T-cell (primary cell): Measurements from ENCODE around the gene NDP. TPM values are rescaled to one million over a fixed set of nuclear protein-coding genes. Genes with fewer than 3 reads are reported as not detected.
A peak's percentile ranks its signal among the peaks of the same experiment; 100 is the strongest.

Experiments
- ATAC-seq, 4 experiments: fragments of 200-7000 bp in 3 of 4; fragments of 150-1000 bp in 1 of 4; cut with Tn5 transposase; replicated peaks in 1 of 4; 1 replicate in 3 of 4; 2 replicates in 1 of 4; pipeline ENCODE4 v1.10.0; 2021; ENCODE audit warnings: moderate library complexity in 3 of 4, mild to moderate bottlenecking in 2 of 4, moderate number of reproducible peaks in 1 of 4
- CTCF ChIA-PET, 2 donors: fragments of 300-600 bp; sonication (Branson Sonifier 250); formaldehyde crosslinking; loops; one replicate each; lab custom pipeline; 2022; ENCODE audit warnings: antibody characterized with exemption in 2 of 2; lab: Charles Lee
- POLR2A ChIA-PET, 2 donors: fragments of 300-600 bp; sonication (Branson Sonifier 250); formaldehyde crosslinking; loops; one replicate each; lab custom pipeline; 2022; ENCODE audit warnings: antibody characterized with exemption in 2 of 2; lab: Charles Lee
- DNase-seq, 35 experiments: peaks; one replicate each; pipeline versions ENCODE4 v3.0.0 to v3.0.0-alpha.2; 2013 to 2023
- H3K27ac ChIP-seq: one replicate; pipeline ENCODE4 v1.5.1; 2013; ENCODE audit warnings: low read length
- H3K27me3 ChIP-seq, 2 experiments: replicated peaks in 1 of 2; 1 replicate in 1 of 2; 2 replicates in 1 of 2; pipeline versions ENCODE4 v1.6.1 to v1.7.0; 2013; ENCODE audit warnings: low read length in 1 of 2, mixed read lengths in 1 of 2; ENCODE audit not compliant: control insufficient read depth in 2 of 2, insufficient read depth in 2 of 2; ENCODE audit errors: extremely low read depth in 1 of 2
- H3K36me3 ChIP-seq, 2 donors: 1 replicate in 1 of 2; 2 replicates in 1 of 2; pipeline versions ENCODE4 v1.6.1 to v1.7.0; 2013; ENCODE audit warnings: low read length in 1 of 2; ENCODE audit not compliant: control insufficient read depth in 2 of 2, insufficient read depth in 1 of 2; ENCODE audit errors: extremely low read depth in 1 of 2
- H3K4me1 ChIP-seq, 2 experiments: 1 replicate in 1 of 2; 2 replicates in 1 of 2; pipeline versions ENCODE4 v1.6.1 to v1.7.0; 2013; ENCODE audit warnings: low read length in 2 of 2, mixed read lengths in 1 of 2; ENCODE audit not compliant: insufficient read depth in 2 of 2, control insufficient read depth in 1 of 2; ENCODE audit errors: extremely low read depth in 1 of 2
- H3K4me3 ChIP-seq, 2 donors: 1 replicate in 1 of 2; 2 replicates in 1 of 2; pipeline versions ENCODE4 v1.5.1 to v1.7.0; 2013; ENCODE audit warnings: mild to moderate bottlenecking in 2 of 2, low read length in 1 of 2, moderate library complexity in 1 of 2; ENCODE audit not compliant: control insufficient read depth in 1 of 2; ENCODE audit errors: extremely low read depth in 1 of 2
- H3K9me3 ChIP-seq: 2 replicates; pipeline ENCODE4 v1.7.0; 2013
- H3K27ac Mint-ChIP-seq, 2 donors: one replicate each; pipeline ENCODE4 v1.8.0; 2020 to 2021; ENCODE audit warnings: mild to moderate bottlenecking in 2 of 2, mixed read lengths in 2 of 2
- H3K27me3 Mint-ChIP-seq, 2 donors: one replicate each; pipeline ENCODE4 v1.8.0; 2021 to 2022; ENCODE audit warnings: mixed read lengths in 2 of 2
- H3K36me3 Mint-ChIP-seq: one replicate; pipeline ENCODE4 v1.8.0; 2021; ENCODE audit warnings: mixed read lengths
- H3K4me1 Mint-ChIP-seq, 3 donors: one replicate each; pipeline ENCODE4 v1.8.0; 2020 to 2022; ENCODE audit warnings: mixed read lengths in 3 of 3, mild to moderate bottlenecking in 1 of 3
- H3K4me3 Mint-ChIP-seq, 3 donors: one replicate each; pipeline ENCODE4 v1.8.0; 2020 to 2022; ENCODE audit warnings: mild to moderate bottlenecking in 3 of 3, mixed read lengths in 3 of 3, moderate library complexity in 3 of 3
- H3K9me3 Mint-ChIP-seq, 3 donors: one replicate each; pipeline ENCODE4 v1.8.0; 2020 to 2022; ENCODE audit warnings: mixed read lengths in 3 of 3
- WGBS: methylation state at CpG from one replicate; pipeline ENCODE4 v1.1.5; 2013; ENCODE audit warnings: missing lambda C conversion rate; ENCODE audit not compliant: insufficient coverage; 5-methylcytosine and 5-hydroxymethylcytosine counted together
- total RNA-seq, 35 experiments: library from RNA in 6 of 35; stranded (reverse) in 6 of 35; fragments of 120-200 nt in 1 of 35; gene quantifications; one replicate each; pipeline versions ENCODE4 v1.2.1 to v1.2.4 and lab custom pipeline; 2013 to 2026

The NDP gene
- total RNA-seq, 5 donors from 2014 or later (not counting 1 experiment from before 2014, with no cell fraction given) = not detected

DNA sequence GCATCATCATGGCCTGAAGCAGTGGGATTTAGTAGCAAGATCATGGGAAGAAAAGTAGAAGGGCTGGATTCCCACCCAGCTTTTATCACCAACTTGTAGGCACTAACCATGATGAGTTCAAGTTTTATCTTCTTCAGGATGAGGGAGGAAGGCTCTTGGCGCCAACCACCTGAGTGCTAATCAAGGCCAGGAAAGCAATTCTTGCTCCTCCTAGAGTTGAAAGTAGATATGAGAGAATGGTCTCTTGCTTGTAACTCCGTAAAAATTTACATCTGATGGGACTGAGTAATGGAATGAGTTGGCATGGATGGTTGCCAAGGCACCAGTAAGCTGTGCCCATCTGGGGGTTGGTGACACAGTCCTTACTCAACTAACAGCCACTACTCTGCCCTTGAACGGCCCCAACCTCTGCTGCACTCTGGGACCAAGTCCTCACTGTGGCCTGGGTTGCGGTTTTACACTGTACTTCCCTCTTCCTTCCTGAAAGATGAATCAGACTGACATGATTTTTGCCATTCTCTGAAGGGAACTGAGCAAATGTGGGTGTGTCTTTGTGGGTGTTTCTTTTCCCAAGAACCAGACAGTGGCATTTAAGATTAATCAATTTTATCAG is 39.4 kb upstream of the NDP start:
- no CpG with 5 or more reads among the region's 4 CpGs for WGBS
- Histone ChIP-seq H3K4me3 (no peak overlapping the region), H3K9me3 (no peaks in the 10 kb centered on the region), H3K27me3 (no peaks in the 10 kb centered on the region), H3K27ac (no peak overlapping the region), H3K4me1 (peaks cover 0 to 5% of the 10 kb centered on the region in 2 experiments), H3K36me3 (no peaks in the 10 kb centered on the region)
- no peaks in the 10 kb centered on the region for H3K36me3 Mint-ChIP-seq
- ChIA-PET CTCF (no interaction called here), POLR2A (no interaction called here)
- H3K4me1 Mint-ChIP-seq = peaks cover 0 to 17% (median 12%) of the 10 kb centered on the region in 3 donors
- no peaks in the 10 kb centered on the region for H3K9me3 Mint-ChIP-seq
- H3K4me3 Mint-ChIP-seq = no peak overlapping the region
- H3K27ac Mint-ChIP-seq = no peak overlapping the region
- peak in 3 of 4 experiments; percentile 37 to 61 (median 38) for ATAC-seq
- DNase-seq = peak in 19 of 35 experiments; percentile 0 to 44 (median 6)
- peaks cover 0 to 13% of the 10 kb centered on the region in 2 donors for H3K27me3 Mint-ChIP-seq

GRCh38 chrX:44011506-44011905 is 38.3 kb upstream of the NDP start:
- WGBS = 58% methylated on average over 2 of the region's 3 CpGs
- peaks cover 0 to 17% (median 12%) of the 10 kb centered on the region in 3 donors for H3K4me1 Mint-ChIP-seq
- no peaks in the 10 kb centered on the region for H3K27me3 ChIP-seq
- no peaks in the 10 kb centered on the region for H3K36me3 ChIP-seq
- CTCF ChIA-PET = interaction anchor here in 1 of 2 donors (0.6 kb wide), 1 partner anchor 15 kb away, joined by 3 read pairs; no protein-coding TSS in a partner anchor
- H3K4me3 ChIP-seq = no peak overlapping the region
- DNase-seq (no peak), ATAC-seq (no peak)
- H3K4me1 ChIP-seq = peaks cover 0 to 5% of the 10 kb centered on the region in 2 experiments
- POLR2A ChIA-PET = no interaction called here
- H3K36me3 Mint-ChIP-seq = no peaks in the 10 kb centered on the region
- no peaks in the 10 kb centered on the region for H3K9me3 Mint-ChIP-seq
- no peak overlapping the region for H3K27ac Mint-ChIP-seq
- no peak overlapping the region for H3K4me3 Mint-ChIP-seq
- H3K27ac ChIP-seq = no peak overlapping the region
- peaks cover 0 to 13% of the 10 kb centered on the region in 2 donors for H3K27me3 Mint-ChIP-seq
- H3K9me3 ChIP-seq = no peaks in the 10 kb centered on the region

- Histone ChIP-seq H3K27me3 (no peaks in the 10 kb centered on the region), H3K4me1 (peaks cover 0 to 5% of the 10 kb centered on the region in 2 experiments), H3K36me3 (no peaks in the 10 kb centered on the region), H3K4me3 (no peak overlapping the region), H3K27ac (no peak overlapping the region), H3K9me3 (no peaks in the 10 kb centered on the region)
- WGBS = no CpG with 5 or more reads among the region's 2 CpGs
- Mint-ChIP-seq H3K27me3 (peaks cover 0 to 13% of the 10 kb centered on the region in 2 donors), H3K4me3 (no peak overlapping the region), H3K4me1 (peaks cover 0 to 17% (median 12%) of the 10 kb centered on the region in 3 donors), H3K9me3 (no peaks in the 10 kb centered on the region), H3K27ac (no peak overlapping the region), H3K36me3 (no peaks in the 10 kb centered on the region)
- ATAC-seq (no peak), DNase-seq (no peak)
- ChIA-PET POLR2A (no interaction called here), CTCF (no interaction called here)
These were observed 37.4 kb upstream of the NDP start for GRCh38 chrX:44010626-44011025.

DNA sequence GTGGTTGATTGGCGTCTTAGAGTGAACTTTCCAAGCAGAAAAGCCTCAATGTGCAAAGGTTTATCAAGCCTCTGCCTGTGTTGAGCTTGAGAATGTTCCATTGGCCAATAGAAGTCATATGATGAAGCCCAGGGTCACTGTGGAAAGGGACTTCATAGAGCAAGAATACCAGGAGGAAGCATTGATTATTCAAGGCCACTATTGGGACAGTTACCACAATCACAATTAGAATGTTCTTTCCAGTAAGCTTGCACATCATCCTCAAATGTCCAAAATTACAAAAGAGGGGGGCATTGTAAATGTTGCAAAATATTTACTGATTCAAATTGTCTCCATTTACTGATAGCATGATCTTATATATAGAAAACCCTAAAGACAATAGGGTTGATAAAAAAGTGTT is 32.9 kb upstream of the NDP start:
- ChIA-PET CTCF (interaction anchor here in 1 of 2 donors (0.6 kb wide), 1 partner anchor 27 kb away, joined by 5 read pairs; no protein-coding TSS in a partner anchor), POLR2A (no interaction called here)
- DNase-seq (no peak), ATAC-seq (no peak)
- Histone ChIP-seq H3K4me1 (no peaks in the 10 kb centered on the region), H3K36me3 (no peaks in the 10 kb centered on the region), H3K9me3 (no peaks in the 10 kb centered on the region), H3K27ac (no peak overlapping the region), H3K27me3 (no peaks in the 10 kb centered on the region), H3K4me3 (no peak overlapping the region)
- Mint-ChIP-seq H3K4me3 (no peak overlapping the region), H3K4me1 (no peaks in the 10 kb centered on the region), H3K27ac (no peak overlapping the region), H3K36me3 (no peaks in the 10 kb centered on the region), H3K27me3 (peaks cover 0 to 12% of the 10 kb centered on the region in 2 donors), H3K9me3 (no peaks in the 10 kb centered on the region)
- WGBS = no CpG with 5 or more reads among the region's 1 CpG

DNA sequence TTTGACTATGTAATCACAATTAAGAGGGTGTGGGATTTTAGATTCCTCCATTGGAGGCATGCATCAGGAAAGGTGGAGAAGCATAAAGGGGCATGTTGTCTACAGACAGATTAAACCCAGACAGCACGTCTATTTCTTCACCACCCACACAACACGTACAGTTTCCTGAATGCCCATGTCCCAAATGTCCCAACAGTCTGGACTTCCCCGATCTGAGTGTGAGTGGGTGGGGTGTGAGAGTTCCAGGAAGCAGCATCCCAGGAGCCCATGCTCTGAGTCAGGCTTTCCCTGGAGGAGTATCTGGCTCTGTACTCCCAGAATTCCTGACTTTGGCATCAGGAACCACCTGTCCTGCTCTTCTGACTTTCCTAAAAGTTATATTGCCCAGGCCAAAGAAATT is 30.8 kb upstream of the NDP start:
- no peak overlapping the region for H3K4me3 ChIP-seq
- DNase-seq (no peak), ATAC-seq (no peak)
- no peak overlapping the region for H3K27ac Mint-ChIP-seq
- CTCF ChIA-PET = no interaction called here
- H3K9me3 Mint-ChIP-seq = no peaks in the 10 kb centered on the region
- WGBS = no CpG with 5 or more reads among the region's 3 CpGs
- peaks cover 0 to 16% of the 10 kb centered on the region in 2 donors for H3K27me3 Mint-ChIP-seq
- H3K36me3 Mint-ChIP-seq = no peaks in the 10 kb centered on the region
- H3K27me3 ChIP-seq = no peaks in the 10 kb centered on the region
- no peaks in the 10 kb centered on the region for H3K4me1 ChIP-seq
- POLR2A ChIA-PET = no interaction called here
- H3K9me3 ChIP-seq = no peaks in the 10 kb centered on the region
- no peak overlapping the region for H3K4me3 Mint-ChIP-seq
- no peaks in the 10 kb centered on the region for H3K4me1 Mint-ChIP-seq
- no peak overlapping the region for H3K27ac ChIP-seq
- H3K36me3 ChIP-seq = no peaks in the 10 kb centered on the region

- Histone ChIP-seq H3K27me3 (no peaks in the 10 kb centered on the region), H3K9me3 (no peaks in the 10 kb centered on the region), H3K36me3 (no peaks in the 10 kb centered on the region), H3K4me3 (no peak overlapping the region), H3K27ac (no peak overlapping the region), H3K4me1 (no peaks in the 10 kb centered on the region)
- ChIA-PET CTCF (interaction anchor here in 1 of 2 donors (0.7 kb wide), 1 partner anchor 289 kb away, joined by 3 read pairs; no protein-coding TSS in a partner anchor), POLR2A (no interaction called here)
- Mint-ChIP-seq H3K9me3 (no peaks in the 10 kb centered on the region), H3K36me3 (no peaks in the 10 kb centered on the region), H3K27me3 (peaks cover under 1 to 16% of the 10 kb centered on the region in 2 donors), H3K27ac (no peak overlapping the region), H3K4me1 (no peaks in the 10 kb centered on the region), H3K4me3 (no peak overlapping the region)
- ATAC-seq (no peak), DNase-seq (no peak)
- WGBS = no CpG with 5 or more reads among the region's 1 CpG
These were observed 29.4 kb upstream of the NDP start for GRCh38 chrX:44002567-44002966.
